Measurements from ENCODE around the gene NAIF1.

DNA sequence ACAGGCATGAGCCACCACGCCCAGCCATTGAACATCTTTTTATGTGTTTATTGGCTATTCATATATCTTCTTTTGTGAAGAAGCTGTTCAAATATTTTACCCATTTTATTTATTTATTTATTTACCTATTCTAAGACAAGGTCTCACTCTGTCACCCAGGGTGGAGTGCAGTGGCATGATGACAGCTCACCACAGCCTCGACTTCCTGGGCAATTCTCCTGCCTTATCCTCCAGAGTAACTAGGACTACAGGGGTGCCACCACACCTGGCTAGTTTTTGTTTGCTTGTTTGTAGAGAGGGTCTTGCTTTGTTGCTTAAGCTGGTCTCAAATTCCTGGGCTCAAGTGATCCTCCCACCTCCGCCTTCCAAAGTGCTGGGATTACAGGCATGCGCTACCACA, 33.5 kb downstream of the NAIF1 start:
- TF ChIP-seq CTCF (IDR thresholded peaks at IDR 0.05), result no peak
- TF ChIP-seq POLR2A (IDR thresholded peaks at IDR 0.05), result no peak
